Heart right ventricle (tissue), 16 donors: Measurements from ENCODE around the gene IL27RA. TPM values are rescaled to one million over a fixed set of nuclear protein-coding genes. Genes with fewer than 3 reads are reported as not detected.

ENCODE experiments used
- ATAC-seq, 8 donors: fragments of 200-7000 bp; cut with Tn5 transposase; one replicate each; pipeline ENCODE4 v1.9.1; 2020; ENCODE audit warnings: mild to moderate bottlenecking in 8 of 8, moderate library complexity in 8 of 8, moderate number of reproducible peaks in 1 of 8
- DNase-seq, 2 donors: peaks; one replicate each; pipeline ENCODE4 v3.0.0-alpha.2; 2020
- H3K27ac ChIP-seq, 10 donors: fragments of 200-600 bp; sonication (generic) in 2 of 10; one replicate each; pipeline versions ENCODE4 v1.5.0 to v1.8.0; 2020 to 2022; ENCODE audit warnings: mild to moderate bottlenecking in 3 of 10
- H3K27me3 ChIP-seq, 7 donors: fragments of 200-600 bp; one replicate each; pipeline ENCODE4 v1.8.0; 2021 to 2022; ENCODE audit warnings: mild to moderate bottlenecking in 2 of 7
- H3K36me3 ChIP-seq, 9 donors: fragments of 200-600 bp; sonication (generic) in 1 of 9; one replicate each; pipeline versions ENCODE4 v1.5.0 to v1.8.0; 2020 to 2022; ENCODE audit warnings: mild to moderate bottlenecking in 2 of 9
- H3K4me1 ChIP-seq, 9 donors: fragments of 200-600 bp; sonication (generic) in 1 of 9; one replicate each; pipeline versions ENCODE4 v1.5.0 to v1.8.0; 2020 to 2022; ENCODE audit warnings: mild to moderate bottlenecking in 4 of 9
- H3K4me3 ChIP-seq, 10 donors: fragments of 200-600 bp; sonication (generic) in 2 of 10; one replicate each; pipeline versions ENCODE4 v1.5.0 to v1.8.0; 2020 to 2022; ENCODE audit warnings: mild to moderate bottlenecking in 7 of 10, moderate library complexity in 2 of 10
- H3K9me3 ChIP-seq, 11 donors: fragments of 200-600 bp in 10 of 11; sonication (generic) in 2 of 11; one replicate each; pipeline versions ENCODE4 v1.5.0 to v1.8.0; 2013 to 2022; ENCODE audit warnings: mild to moderate bottlenecking in 2 of 11, control low read depth in 1 of 11, moderate library complexity in 1 of 11
- CTCF ChIP-seq, 9 donors: fragments of 200-600 bp; sonication (generic) in 2 of 9; IDR thresholded peaks; one replicate each; pipeline versions ENCODE4 v1.5.0 to v1.8.0; 2021 to 2022; ENCODE audit warnings: antibody characterized with exemption in 9 of 9, mild to moderate bottlenecking in 5 of 9, moderate library complexity in 1 of 9
- WGBS, 2 donors: extraction: QIAGEN DNeasy Blood & Tissue Kit; methylation state at CpG; one replicate each; pipeline ENCODE4 v1.1.7; 2013; ENCODE audit warnings: inconsistent platforms in 1 of 2; 5-methylcytosine and 5-hydroxymethylcytosine counted together
- intact Hi-C, 10 donors: fragments of 100-400 bp; cut with DNase I; formaldehyde crosslinking; loops; one replicate each; pipeline versions ENCODE4 v1.11.1 to v1.14.2; 2022
- polyA plus RNA-seq, 2 donors: library from polyadenylated mRNA; stranded (reverse); fragments of 200-250 nt; gene quantifications; one replicate each; pipeline ENCODE4 v1.2.3, GENCODE V29; 2013
- total RNA-seq, 10 donors: library from RNA; stranded (reverse); fragmentation: NEBNext Ultra II Directional in 3 of 10; extraction: Animal tissue kit (Norgen Biotek cat#: 25700) in 3 of 10; gene quantifications; one replicate each; pipeline versions ENCODE4 v1.2.1 to v1.2.4, GENCODE V29; 2021 to 2023
- donor health status: Arrhythmogenic right ventricular cardiomyopathy.
- donor health status: ischemic (EF 13 %, LVEDD 7.1; RV severe dilation, severe dysfunction).
- donor health status: healthy with polysubstance abuse.
- donor health status: DM: no; HTN: yes; CAD: no.
- donor health status: DM: no; HTN: no; CAD: no.
- donor health status: ischemic (EF 25% LVEDD 6.9; RV normal size, moderate dysfunction).
- donor health status: ischemic (EF 25% LVEDD 5.7; RV mildly dilated, moderate dysfunction).
- donor health status: healthy.
- donor health status: DM: yes; HTN: yes; CAD: no.
- donor health status: Ischemic cardiomyopathy.
- donor health status: ischemic (EF 35%, LVEDD 5.7; RV mildly dilated, moderate dysfunction).
- donor health status: nonischemic (EF 11% LVEDD 7.7; RV severe dilation, severe dysfunction).
- donor health status: DM: yes; HTN: yes; CAD: no.
- donor health status: PGD.
- donor health status: ischemic (EF 29% LVEDD 5.4; RV normal size, mild dysfunction).
- donor health status: nonischemic (EF 23%, LVEDD 6.1; RV moderate dilation, normal function).

The IL27RA gene
- total and polyA plus RNA-seq, 12 donors, result 2.4 to 7.6 (median 4.1) TPM

GRCh38 chr19:14004619-14005348, 26.8 kb upstream of the IL27RA start:
- Histone ChIP-seq H3K4me3 (peak overlapping the region in 7 of 10 donors; percentile 66 to 94 (median 84)), H3K27ac (peak overlapping the region; percentile 92 to 100 (median 98)), H3K9me3 (no peaks in the 10 kb centered on the region), H3K27me3 (no peaks in the 10 kb centered on the region), H3K36me3 (peaks cover 0 to 7% (median 0%) of the 10 kb centered on the region in 9 donors), H3K4me1 (peaks cover 11 to 51% (median 35%) of the 10 kb centered on the region in 9 donors)
- TF ChIP-seq CTCF (IDR thresholded peaks at IDR 0.05), result no peak
- peak; percentile 60 to 74 for DNase-seq
- intact Hi-C loops, result loop anchor here in 3 of 10 donors (2.0 to 10.0 kb wide), 2 partner anchors 28 to 50 kb away; partner anchors contain the start of gene DCAF15 (in 2 of the 3)
- 18 to 22% methylated on average over 14 of the region's 14 CpGs for WGBS, 2 donors
- peak in 4 of 8 donors; percentile 17 to 35 (median 22) for ATAC-seq

DNA sequence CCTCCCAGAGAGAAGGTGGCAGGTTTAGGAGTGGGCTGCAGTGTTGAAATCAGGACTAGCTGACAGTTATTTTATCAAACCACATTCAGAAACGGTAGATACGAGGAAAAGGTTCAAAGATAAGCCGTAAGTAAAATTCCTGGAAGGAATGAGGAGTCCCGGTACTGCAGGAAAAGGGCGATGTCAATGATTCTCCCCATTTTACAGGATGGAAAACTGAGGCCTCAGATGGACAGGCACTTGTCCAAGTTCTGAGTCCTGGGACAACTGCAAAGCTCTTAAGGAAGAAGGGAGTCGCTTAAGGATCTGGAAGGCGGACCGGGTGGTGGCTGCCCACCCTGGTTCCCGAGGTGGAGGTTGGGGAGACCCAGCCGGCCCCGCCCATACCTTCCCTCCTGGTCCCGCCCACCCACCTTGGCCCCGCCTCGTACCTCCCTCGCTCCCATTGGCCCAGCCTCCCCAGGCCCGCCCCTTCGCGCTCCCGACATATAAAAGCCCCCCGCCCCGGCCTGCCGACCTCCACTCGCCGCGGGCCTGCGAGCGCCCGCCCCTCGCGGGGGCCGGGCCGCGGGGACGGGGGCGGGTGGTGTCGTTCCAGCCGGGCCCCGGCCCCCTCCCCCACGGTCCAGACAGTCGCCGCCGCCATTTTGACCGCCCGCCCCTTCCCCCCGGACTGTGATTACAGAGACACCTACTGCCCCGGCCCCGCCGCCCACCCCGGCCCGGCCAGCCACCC, 26.0 kb upstream of the IL27RA start:
- ATAC-seq (peak; percentile 59 to 79 (median 68)), DNase-seq (peak; percentile 93 to 94)
- Histone ChIP-seq H3K9me3 (no peaks in the 10 kb centered on the region), H3K27me3 (no peaks in the 10 kb centered on the region), H3K4me1 (peaks cover 11 to 46% (median 35%) of the 10 kb centered on the region in 9 donors), H3K4me3 (peak overlapping the region; percentile 26 to 94 (median 74)), H3K27ac (peak overlapping the region; percentile 92 to 100 (median 98)), H3K36me3 (peaks cover 0 to 3% (median 0%) of the 10 kb centered on the region in 9 donors)
- intact Hi-C loops, result loop anchor here in 3 of 10 donors (1.0 to 10.0 kb wide), 4 partner anchors 29 to 69 kb away; partner anchors contain the start of gene DCAF15 (in 3 of the 3)
- TF ChIP-seq CTCF (IDR thresholded peaks at IDR 0.05), result no peak
- 4 to 5% methylated on average over 48 to 50 of the region's 50 CpGs for WGBS, 2 donors

- H3K27ac ChIP-seq, result peak within 1 kb of the TSS; percentile 95 to 100 (median 99)
- ATAC-seq, result peak; percentile 86 to 93 (median 90)
- peak within 1 kb of the TSS; percentile 54 to 94 (median 76) for H3K4me3 ChIP-seq
- peak; percentile 100 for DNase-seq
- peaks cover 11 to 46% (median 35%) of the 10 kb centered on the region in 9 donors for H3K4me1 ChIP-seq
- 1% methylated on average over 58 of the region's 58 CpGs for WGBS, 2 donors
- H3K9me3 ChIP-seq, result no peaks in the 10 kb centered on the region
- no peak for TF ChIP-seq CTCF (IDR thresholded peaks at IDR 0.05)
- no peaks in the 10 kb centered on the region for H3K36me3 ChIP-seq
- intact Hi-C loops, result loop anchor here in 3 of 10 donors (1.0 to 10.0 kb wide), 3 partner anchors 51 to 69 kb away; partner anchors contain the start of gene DCAF15 (in 3 of the 3)
- H3K27me3 ChIP-seq, result no peaks in the 10 kb centered on the region
These were observed 25.3 kb upstream of the IL27RA start, which contains the start of gene RFX1 for GRCh38 chr19:14006085-14006765. TSS of gene RFX1 (minus strand) at chr19:14006320. CDS start at chr19:13993843, 12,477 bp downstream.
